G401.6 (cell line): ENCODE data around the gene KCTD19.

Experiments used
- FAIRE-seq: peaks from 2 replicates; lab custom pipeline; 2012; peaks lifted over from hg19 to GRCh38; lab: Jason Lieb, UNC

KCTD19 gene

DNA sequence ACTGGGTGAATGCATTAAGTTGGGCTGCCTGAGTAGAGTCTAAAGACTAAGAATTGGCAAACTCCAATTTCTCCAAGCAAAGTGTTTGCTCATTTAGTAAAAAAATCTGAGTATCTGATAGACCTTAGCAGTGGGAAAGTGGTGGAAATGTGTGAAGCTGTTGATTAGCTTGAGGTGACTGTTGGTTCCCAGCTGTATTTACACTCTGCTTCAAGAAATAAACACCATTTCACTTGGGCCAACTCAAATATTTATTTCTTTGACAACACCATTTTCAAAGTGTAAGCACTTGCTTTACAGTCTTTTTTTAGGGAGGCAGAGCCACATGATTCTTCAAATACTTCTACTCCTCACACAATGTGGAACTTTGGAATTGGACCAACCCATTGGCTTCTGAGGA, 8.7 kb downstream of the KCTD19 start:
- FAIRE-seq: no peak

DNA sequence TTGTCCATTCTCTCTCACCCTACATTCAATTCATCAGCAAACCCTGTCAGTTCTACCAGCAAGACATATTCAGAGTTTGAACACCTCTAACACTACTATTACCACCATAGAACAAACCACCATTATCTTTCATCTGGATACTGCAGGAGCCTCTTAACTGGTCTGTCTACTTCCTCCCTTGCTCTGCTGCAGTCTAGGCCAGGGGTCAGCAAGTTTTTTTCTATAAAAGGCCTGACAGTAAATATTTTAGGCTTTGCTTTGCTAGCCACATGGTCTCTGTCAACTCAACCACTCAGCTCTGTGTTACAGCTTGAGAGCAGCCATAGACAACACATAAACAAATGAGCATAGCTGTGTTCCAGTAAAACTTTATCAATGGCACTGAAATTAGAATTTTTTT, 13.8 kb downstream of the KCTD19 start:
- FAIRE-seq: no peak

DNA sequence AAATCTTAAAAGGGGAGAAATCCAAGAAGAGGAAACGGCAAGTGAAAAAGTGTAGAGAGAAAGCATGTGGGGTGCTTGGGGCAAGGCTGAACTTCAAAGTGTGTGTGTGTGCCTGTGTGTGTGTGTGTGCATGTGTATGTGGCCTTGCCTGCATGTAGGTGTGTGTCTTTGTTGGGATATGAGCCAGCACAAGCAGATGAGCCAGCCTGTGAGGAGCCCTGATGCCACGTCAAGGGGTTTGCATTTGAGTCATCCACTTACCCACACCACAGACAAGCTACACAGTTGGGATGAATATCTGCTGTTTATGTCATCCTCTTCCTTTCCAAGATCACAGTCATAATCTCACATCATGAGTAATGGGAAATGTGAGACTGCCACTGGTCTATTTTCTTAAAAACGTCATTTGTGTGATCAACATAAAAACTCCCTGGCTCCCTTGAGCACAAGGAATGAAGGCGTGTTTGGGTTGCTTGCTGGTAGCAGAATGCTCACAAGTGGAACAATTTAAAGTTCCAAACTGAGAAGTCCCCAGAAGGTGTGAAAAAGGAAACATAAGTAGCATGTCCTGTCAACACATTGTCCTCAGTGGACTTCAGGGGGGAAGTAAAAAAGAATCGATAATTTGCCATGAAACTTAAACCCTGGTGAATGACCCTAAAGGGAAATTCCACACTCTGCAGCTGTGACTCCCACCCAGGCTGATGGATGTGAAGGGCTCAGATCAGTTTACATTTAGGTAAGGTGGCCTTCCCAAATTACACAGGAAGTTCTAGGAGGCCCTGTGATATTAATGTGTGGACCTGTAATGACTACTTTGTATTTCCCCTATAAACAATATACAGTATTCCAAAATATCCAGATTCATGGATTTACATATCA, 14.7 kb downstream of the KCTD19 start:
- FAIRE-seq: no peak

DNA sequence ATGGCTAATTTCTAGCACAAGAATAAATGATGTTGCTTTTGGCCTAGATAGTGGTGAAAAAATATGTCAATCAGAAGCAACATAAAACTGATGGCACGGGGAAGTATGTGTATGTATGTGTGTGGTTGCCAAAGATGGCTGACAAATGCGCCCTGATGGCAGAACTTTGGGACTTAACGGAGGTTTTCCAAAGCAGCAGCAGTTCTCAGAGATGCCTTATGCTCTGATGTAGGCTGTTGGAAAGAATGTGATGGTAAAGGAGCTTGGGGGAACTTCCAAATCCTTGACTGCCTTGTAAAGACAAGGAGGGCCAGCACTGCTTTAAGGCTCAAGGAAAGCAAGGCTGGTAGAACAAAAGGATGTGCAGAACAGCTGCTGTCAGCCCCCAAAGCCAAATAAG, 16.0 kb downstream of the KCTD19 start:
- FAIRE-seq: no peak

DNA sequence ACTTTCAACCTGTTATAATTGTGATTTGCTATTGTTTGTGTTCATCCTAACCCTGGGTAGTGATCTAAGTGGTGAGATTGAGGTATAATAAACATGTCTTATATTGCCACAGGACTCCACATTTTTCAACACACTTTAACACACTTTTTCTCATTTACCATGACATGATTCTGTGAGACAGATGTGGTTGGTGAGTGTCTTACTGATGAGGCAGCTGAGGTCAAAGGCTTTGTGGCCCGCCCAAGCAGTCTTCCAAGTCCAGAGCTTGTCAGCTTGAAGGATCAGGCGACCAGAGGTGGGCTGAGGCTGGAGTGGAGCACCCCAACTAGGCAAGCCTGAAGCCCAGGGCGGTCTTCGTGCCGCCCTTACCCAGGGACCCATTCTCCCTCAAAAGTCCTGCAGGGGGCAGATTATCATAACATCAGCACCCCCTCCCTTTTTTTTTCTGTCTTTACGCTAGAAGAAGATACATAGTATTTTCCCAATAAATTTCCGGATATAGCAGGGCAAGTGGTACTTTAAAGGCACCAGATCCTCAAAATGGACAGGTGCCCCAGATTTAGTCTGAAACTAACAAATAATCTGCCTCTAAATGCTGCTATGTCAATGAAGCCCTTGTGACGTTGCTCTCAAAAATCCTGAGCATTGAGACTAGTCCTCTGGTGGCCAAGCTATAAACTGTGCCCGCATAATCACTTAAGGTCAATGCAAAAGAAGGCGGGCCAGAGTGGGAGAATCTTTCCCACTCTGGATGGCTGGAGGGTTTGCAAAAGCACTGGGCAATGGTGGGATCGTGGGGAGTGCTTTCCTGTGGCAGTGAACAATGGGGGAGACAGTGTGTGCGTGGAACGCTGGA, 21.1 kb downstream of the KCTD19 start:
- no peak for FAIRE-seq

DNA sequence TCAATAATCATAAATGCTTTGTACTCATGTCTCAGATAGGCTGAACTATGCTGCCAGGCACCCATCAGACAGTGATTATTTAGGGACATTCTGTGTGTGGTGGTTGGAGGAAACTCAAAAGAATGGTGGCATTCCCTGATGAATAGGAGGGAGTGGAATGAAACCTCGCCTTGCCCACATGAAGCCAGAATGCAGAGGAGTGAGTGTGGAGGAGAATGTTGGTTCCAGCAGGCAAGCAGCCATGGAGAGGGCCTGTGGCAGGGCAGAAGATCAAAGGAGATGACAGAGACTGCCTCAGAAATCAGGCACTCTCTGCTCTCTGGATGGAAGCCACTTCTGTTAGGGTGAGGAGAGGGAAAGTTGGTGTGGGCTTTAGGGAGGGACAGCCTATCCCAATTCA, 22.5 kb downstream of the KCTD19 start:
- no peak for FAIRE-seq

DNA sequence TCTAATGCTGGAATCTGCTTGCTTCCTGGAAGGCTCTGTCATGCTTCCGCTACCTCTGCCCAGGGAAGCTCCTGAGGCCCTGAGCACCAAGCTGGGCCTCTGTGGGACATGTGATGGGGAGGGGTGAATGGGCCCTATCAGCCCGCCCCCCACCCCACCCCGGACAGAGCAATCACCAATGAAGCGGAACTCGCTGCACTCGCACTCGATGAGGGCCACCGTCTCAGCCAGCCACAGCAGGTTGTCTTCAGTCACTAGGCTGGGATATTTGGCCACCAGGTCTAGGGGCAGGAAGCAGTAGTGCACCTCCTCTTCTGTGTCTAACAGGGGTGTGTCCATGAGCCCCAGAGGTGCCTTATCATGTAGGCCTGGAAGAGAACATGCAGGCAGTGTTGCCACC, 23.6 kb downstream of the KCTD19 start:
- no peak for FAIRE-seq

DNA sequence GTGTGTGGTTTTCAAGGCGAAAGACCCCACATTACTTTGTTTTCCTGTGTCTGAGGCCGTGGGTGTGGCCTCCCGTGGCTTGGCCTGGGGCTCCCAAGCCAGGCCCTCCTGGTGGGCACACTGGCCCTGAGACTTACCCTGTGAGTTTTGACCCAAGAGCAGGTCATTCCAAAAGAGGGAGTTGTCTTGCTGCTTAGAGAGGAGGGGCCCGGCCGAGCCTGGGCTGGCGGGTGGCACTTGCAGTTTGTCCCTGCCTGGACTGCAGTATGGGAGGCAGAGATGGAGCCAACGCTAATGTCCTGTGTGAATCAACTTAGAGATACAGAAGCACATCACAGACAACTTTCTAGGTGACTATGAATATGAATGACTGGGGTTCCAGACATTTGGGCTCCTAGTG, 24.5 kb downstream of the KCTD19 start:
- FAIRE-seq: no peak

DNA sequence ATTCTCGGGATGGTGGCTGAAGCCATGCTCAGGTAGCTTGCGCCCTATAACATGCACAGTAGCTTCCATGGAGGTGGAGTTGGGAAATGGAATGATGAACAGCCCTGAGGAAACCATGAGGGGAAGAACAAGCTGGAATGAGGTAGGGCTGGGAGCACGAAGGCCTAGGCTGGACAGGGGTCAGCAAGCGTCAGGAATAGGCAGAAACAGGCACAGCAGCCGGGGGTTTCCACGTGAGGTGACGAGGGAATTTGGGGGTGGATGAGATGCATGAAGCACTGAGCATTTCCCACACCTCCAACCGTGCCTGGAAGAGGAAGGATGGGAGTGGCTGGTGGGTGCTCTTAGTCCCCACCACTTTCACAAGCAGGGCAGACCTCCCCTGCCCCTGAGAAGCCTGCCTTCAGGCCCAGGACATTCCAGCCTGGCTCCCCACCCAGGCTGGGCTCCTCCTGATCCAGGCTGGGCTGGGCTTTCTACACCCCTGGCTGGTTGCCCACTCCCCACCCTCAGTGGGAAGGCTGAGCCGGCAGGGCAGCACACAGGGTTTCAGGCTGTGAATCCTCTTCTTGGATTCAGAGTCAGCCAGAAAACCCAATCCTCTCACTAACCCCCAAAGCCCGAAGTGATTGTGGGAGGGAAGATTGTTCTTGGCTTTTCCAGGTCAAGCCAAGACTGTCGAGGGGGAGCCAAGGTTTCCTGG, 25.3 kb downstream of the KCTD19 start:
- FAIRE-seq: no peak

DNA sequence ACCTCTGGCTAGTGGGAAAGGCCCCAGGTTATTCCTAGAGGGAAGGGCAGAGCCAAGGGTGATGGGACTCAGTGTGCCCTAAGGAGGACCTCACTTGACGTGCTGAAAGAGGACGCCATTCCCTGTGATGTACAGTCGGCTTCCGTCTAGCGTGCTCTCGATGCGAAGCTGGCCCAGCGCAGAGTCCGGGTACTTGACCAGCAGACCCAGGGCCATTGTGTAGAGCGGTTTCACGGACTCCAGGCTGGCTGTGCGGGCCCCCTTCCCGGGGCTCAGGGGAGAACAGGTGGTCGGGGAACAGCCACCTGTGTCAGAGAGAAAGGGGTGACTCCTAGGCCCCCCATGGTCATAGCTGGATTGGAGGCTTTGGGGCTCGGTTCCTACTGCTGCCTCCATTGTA, 27.3 kb downstream of the KCTD19 start:
- FAIRE-seq: no peak

DNA sequence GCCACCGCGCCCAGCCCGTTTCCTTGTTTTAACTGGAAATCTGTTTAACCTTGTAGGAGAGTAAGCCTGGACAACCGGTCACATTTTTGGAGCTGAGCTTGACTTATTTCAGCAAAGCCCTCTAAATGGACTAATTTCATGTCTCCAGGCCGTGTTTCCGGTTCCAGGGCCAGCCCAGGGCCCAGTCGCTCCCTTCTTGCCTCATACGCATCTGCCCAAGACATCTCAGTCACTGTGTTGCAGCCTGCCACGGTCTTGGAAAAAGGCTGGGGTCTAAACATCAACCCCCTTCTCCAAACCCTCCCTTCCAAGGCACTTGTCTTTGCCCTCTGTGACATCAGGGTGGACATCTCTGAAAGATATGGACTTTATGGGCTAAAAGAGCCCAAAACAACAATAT, 28.3 kb downstream of the KCTD19 start:
- FAIRE-seq: no peak

DNA sequence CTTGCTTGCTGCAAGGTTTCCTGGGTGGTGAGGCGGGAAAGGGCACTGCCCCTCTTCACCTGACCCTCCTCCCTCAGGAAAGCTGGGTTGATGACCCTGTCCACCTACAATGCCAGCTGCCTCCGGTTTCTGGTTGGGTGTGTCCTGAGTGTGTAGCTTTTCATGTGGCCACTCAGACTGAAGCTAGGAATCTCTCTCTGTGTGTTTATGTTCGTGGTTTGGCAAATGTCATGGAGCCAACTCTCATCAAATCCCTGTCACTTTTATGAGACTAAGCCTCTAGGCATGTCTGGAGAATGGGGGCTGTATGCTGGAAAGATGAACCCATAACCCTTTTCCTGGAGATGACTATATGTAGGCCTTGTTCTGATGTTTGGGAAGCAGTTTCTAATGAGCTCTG, 30.1 kb downstream of the KCTD19 start:
- FAIRE-seq: no peak

DNA sequence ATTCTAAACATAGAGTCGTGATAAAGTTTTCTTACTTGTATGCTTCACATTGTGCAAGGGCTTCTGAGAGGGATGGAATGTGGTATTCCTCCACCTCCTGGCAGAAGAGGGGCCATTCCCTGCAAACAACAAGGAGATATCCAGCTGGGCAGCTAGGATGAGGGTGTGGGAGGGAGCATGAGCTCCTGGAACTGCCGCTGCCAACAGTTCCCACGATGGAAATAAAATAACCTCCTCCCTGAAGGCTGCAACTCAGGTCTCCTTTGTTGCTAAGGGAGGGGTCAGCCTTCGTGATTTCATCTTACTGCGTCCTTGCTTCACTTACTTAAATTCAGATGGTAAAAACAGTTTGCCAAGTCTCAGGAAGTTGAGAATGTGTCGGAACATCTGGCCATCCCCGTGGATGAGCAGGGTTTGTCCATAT, 31.6 kb downstream of the KCTD19 start:
- FAIRE-seq: no peak

DNA sequence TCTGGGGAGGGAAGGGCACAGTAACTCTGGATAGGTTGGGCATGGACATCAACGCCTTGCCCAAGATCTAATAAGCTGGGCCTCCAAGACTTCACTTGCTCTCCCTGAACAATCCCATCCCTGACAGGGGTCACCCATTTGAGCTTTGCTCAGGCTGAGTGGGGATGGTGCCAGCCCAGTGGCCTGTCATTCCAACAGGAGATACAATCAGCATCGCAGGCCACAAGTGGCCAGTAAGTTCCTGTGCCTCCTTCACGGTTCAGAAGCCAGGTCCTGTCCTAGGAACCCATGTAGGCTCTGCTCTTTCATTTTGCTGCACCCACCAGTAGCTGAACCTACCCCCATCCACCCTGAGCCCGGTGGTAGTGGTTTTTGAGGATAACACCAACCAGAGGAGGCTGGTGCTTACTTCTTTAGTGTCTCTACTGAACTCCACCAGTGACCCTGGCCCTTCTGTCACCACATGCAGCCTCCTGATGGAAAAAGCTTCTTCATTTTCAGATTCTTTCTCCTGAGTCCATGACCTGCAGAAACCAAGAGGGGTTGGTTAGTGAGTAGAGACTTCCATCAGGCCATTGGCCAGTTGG, 32.3 kb downstream of the KCTD19 start:
- FAIRE-seq: no peak

DNA sequence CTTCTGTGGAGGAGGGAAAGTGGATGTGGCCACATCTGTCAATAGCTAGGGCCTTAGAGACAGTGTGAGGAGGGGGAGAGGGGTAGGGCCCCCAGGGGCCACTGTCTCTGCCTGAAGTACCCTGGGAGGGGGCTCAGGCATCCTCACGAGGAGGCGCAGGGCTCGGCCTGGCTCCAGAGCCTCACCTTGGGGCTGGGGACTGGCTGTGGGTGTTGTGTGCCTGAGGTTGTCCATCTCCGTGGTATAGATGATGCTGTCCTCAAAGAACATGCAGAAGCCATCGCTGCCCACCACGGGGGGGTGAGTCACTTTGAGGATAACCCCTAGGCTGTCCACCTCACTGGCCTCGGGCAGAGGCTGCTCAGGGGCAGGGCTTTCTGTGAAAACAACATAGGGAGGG, 35.1 kb downstream of the KCTD19 start:
- FAIRE-seq: no peak

DNA sequence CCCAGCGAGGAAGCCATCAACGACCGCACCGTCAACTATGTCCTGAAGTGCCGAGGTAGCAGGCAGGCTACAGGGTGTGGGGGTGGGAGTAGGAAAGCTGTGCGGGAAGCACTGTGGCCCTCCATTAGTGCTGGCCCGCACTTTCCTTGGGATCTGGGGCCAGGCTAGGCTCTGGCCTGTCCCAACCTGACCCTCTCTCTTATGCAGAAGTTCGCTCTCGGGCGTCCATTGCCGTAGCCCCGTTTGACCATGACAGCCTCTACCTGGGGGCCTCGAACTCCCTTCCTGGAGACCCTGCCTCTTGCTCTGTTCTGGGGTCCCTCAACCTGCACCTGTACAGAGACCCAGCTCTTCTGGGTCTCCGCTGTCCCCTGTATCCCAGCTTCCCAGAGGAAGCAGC, 38.6 kb downstream of the KCTD19 start:
- FAIRE-seq: no peak

DNA sequence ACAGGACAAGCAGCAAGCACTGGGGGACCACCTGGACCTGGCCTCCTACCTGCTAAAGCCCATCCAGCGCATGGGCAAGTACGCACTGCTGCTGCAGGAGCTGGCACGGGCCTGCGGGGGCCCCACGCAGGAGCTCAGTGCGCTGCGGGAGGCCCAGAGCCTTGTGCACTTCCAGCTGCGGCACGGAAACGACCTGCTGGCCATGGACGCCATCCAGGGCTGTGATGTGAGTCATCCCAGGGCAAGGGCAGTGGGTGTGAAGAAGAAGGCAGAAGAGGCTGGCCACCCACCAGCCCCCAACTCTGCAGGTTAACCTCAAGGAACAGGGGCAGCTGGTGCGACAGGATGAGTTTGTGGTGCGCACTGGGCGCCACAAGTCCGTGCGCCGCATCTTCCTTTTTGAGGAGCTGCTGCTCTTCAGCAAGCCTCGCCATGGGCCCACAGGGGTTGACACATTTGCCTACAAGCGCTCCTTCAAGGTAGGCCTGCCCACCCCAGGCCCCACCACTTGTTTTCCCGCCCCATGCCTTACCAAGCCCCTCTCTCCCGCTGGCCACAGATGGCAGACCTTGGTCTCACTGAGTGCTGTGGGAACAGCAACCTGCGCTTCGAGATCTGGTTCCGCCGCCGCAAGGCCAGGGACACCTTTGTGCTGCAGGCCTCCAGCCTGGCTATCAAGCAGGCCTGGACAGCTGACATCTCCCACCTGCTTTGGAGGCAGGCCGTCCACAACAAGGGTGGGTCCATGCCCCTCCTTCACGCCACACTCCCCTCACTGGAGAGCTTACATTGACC, 39.9 kb downstream of the KCTD19 start:
- FAIRE-seq: no peak

DNA sequence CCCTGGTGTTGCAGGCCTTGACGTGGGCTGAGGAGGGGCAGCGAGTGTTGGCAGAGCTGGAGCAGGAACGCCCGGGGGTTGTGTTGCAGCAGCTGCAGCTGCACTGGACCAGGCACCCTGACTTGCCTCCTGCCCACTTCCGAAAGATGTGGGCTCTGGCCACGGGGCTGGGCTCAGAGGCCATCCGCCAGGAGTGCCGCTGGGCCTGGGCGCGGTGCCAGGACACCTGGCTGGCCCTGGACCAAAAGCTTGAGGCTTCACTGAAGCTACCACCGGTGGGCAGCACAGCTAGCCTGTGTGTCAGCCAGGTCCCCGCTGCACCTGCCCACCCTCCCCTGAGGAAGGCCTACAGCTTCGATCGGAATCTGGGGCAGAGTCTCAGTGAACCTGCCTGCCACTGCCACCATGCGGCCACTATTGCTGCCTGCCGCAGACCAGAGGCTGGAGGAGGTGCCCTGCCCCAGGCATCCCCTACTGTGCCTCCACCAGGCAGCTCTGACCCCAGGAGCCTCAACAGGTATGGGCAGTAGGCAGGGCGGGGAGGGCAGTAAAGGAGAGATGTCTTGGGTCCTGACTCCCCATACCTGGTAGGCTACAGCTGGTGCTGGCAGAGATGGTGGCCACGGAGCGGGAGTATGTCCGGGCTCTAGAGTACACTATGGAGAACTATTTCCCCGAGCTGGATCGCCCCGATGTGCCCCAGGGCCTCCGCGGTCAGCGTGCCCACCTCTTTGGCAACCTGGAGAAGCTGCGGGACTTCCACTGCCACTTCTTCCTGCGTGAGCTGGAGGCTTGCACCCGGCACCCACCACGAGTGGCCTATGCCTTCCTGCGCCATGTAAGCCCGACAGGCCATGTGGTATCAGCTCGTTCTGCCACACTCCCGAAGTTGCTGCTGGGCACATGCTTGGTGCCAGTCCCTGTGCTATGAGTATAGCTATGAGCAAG, 41.6 kb downstream of the KCTD19 start:
- no peak for FAIRE-seq

DNA sequence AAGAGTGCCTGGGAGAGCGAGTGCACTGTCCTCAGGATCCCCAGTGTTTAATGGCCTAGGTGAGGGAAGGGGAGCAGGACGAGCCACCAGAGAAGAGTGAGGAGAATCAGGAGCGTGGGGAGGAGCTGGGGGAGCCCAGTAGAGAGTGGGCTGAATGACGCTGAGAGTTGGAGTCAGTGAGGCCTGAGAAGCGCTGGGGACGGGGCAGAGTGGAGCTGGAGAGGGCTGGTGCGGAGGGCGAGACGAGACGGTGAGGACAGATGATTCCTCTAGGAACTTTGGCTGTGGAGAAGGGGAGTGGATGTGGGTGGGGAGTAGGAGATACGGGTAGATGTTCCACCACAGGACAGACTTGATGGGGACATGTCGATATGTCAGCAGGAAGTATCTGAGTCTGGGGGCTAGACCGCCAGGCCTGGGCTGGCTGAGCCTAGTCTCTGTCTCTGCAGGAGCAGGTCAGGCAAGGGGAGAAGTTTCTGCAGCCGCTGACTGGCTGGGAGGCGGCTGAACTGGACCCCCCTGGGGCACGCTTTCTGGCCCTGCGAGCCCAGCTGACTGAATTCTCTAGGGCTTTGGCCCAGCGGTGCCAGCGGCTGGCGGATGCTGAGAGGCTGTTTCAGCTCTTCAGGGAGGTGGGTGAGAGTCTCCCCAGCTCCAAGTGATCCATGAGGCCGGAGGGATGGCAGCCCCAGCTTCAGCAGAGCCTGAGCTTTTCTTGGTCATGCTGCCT, 42.5 kb downstream of the KCTD19 start:
- FAIRE-seq: no peak
